PFSK-1 (cell line): Measurements from ENCODE around the gene MKKS.
A peak's percentile ranks its signal among the peaks of the same experiment; 100 is the strongest.

Experiments
- POLR2AphosphoS5 ChIP-seq: IDR thresholded peaks from 2 replicates; pipeline ENCODE4 v1.6.1; 2012; ENCODE audit warnings: low read depth, mild to moderate bottlenecking, control low read depth, low read length, moderate library complexity
- REST ChIP-seq, 2 experiments: IDR thresholded peaks; 2 replicates each; pipeline versions ENCODE4 v1.6.1 to v1.8.0; 2011 to 2012; ENCODE audit warnings: low read depth in 2 of 2, low read length in 2 of 2, control low read depth in 1 of 2, inconsistent platforms in 1 of 2, mild to moderate bottlenecking in 1 of 2, moderate library complexity in 1 of 2; ENCODE audit not compliant: insufficient read depth in 1 of 2
- TAF1 ChIP-seq: IDR thresholded peaks from 2 replicates; pipeline ENCODE4 v1.6.1; 2012; ENCODE audit warnings: low read length, control low read depth, borderline replicate concordance; ENCODE audit not compliant: insufficient read depth

- TF ChIP-seq TAF1 (peak; percentile 59; the same call in 1 of the 2 replicates), POLR2AphosphoS5 (no peak), REST (IDR thresholded peaks at IDR 0.05; ENCODE audit: insufficient read depth in 1 of 2, low read depth in 2 of 2, low read length in 2 of 2) (no peak)
Observed at GRCh38 chr20:10447028-10447427, 13.0 kb upstream of the MKKS start.
